Measurements from ENCODE around the gene SLC6A6. TPM values are rescaled to one million over a fixed set of nuclear protein-coding genes. Genes with fewer than 3 reads are reported as not detected.

SLC6A6 gene
- total and polyA plus RNA-seq, 10 of the 15 experiments (the other 5 are each of a cell fraction or from before 2014, with no cell fraction given), result 5.6 to 47.0 (median 20.2) TPM

DNA sequence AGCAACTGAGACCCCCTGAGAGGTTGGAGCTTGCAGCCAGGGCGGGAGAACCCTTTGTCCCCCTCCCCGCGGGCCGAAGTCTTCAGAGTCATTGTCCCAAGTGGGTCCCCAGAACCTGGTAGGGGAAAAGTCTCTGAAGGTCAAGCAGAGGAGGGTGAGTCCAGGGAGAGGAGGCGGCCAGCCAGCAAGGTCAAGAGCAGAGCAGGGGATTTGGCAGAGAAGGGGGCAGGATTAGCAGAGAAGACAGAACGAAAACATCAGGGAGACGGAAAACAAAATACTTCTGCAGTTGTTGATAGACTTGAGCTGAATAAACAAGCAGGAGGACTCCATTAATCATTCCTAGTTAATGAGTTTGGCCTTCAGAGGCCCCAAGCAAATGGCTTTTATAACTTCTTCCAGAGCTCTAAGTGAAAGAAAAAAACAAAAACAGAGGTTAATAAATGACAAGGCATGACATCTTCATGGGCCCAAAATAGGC, 71.0 kb downstream of the SLC6A6 start:
- intact Hi-C loops (cut with micrococcal nuclease; ENCODE audit: unreplicated experiment), result no loop called here

DNA sequence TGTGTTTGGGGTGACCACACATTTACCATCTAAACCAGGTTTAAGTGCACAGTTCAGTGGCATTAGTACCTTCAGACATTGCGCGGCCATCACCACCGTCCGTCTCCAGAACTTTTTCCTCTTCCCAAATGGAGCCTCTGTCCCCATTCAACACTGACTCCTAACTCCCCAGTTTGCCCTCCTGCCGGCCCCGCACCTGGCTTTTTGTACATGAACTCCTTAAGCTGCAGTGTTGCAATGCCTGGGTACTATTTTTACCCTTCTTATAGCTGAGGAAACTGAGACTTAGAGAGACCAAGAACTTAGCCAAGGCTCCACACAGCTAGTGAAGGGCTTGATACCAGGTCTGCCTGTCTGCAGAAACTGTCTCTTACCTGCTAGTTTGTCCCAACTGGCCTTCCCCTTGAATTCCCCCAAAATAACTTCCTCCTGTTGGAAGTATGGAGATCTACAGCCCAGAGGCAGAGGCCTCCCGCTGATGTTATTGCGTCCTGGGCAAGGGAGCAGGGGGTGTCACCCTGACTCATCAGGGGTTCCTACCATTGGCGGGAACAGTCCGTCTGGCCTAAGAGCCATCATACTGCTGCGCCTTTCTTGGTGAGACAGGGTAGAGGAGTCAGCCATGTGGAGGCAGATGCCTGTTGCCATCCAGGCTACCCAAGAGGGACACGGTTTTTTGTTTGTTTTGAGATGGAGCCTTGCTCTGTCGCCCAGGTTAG, 72.1 kb downstream of the SLC6A6 start:
- in situ Hi-C loops (cut with MboI), result loop anchor here (5.0 kb wide), 1 partner anchor 272 kb away; no protein-coding TSS in a partner anchor

More for the DNA sequence above, 71.0 kb downstream of the SLC6A6 start:
- 98% methylated on average over 7 of the region's 7 CpGs for WGBS (ENCODE audit: insufficient coverage, insufficient replicate concordance, low lambda C conversion rate, missing lambda C conversion rate)
- Histone ChIP-seq H3K27ac (ENCODE audit: control insufficient read depth, insufficient read depth) (no peak overlapping the region), H2AFZ (ENCODE audit: control insufficient read depth, low read depth, low read length) (no peak overlapping the region), H3K27me3 (replicated peaks in 1 of 2; ENCODE audit: control insufficient read depth in 2 of 2, insufficient read depth in 2 of 2, low read length in 1 of 2) (no peaks in the 10 kb centered on the region), H3K4me1 (ENCODE audit: control insufficient read depth, insufficient read depth, low read length) (no peaks in the 10 kb centered on the region), H3K4me2 (ENCODE audit: control insufficient read depth, insufficient read depth) (no peak overlapping the region), H3K79me2 (ENCODE audit: control insufficient read depth, insufficient read depth, low read length) (no peaks in the 10 kb centered on the region), H3K4me3 (no peak overlapping the region), H3K9ac (ENCODE audit: control insufficient read depth, insufficient read depth, low read length) (no peak overlapping the region), H3K36me3 (ENCODE audit: control insufficient read depth in 2 of 2, insufficient read depth in 2 of 2, low read length in 1 of 2) (peaks cover 7 to 15% of the 10 kb centered on the region in 2 experiments), H3K9me3 (replicated peaks; ENCODE audit: control insufficient read depth, insufficient read depth, low read length) (no peaks in the 10 kb centered on the region), H4K20me1 (ENCODE audit: control insufficient read depth, insufficient read depth) (no peaks in the 10 kb centered on the region)
- no peak for TF ChIP-seq POLR2AphosphoS5 (IDR thresholded peaks at IDR 0.05; ENCODE audit: low read length)
- TF ChIP-seq RELA (IDR thresholded peaks at IDR 0.05; ENCODE audit: borderline replicate concordance, partially characterized antibody), result no peak
- TF ChIP-seq TCF7 (IDR thresholded peaks at IDR 0.05; ENCODE audit: borderline replicate concordance), result no peak
- TF ChIP-seq PML (IDR thresholded peaks at IDR 0.05; ENCODE audit: low read length), result no peak
- TF ChIP-seq CREM (IDR thresholded peaks at IDR 0.05; ENCODE audit: low read depth), result no peak
- TF ChIP-seq EZH2 (IDR thresholded peaks at IDR 0.05; ENCODE audit: borderline replicate concordance, control insufficient read depth, low read depth, low read length), result no peak
- in situ Hi-C loops (cut with MboI), result no loop called here
- SMC1A ChIA-PET (ENCODE audit: uncharacterized antibody, unreplicated experiment), result no interaction called here
- POLR2A ChIA-PET, result no interaction called here
- BruUV-seq (replicated peaks), result no TSS peak
- ATAC-seq, result no peak
- RAD21 ChIA-PET (ENCODE audit: unreplicated experiment), result no interaction called here
- FAIRE-seq, result no peak
- CTCF ChIA-PET, result no interaction called here
- no peak for DNase-seq (ENCODE audit: low read depth, low spot score)

More for the DNA sequence above, 72.1 kb downstream of the SLC6A6 start:
- ATAC-seq (no peak), DNase-seq (ENCODE audit: low read depth, low spot score) (no peak), FAIRE-seq (no peak)
- BruUV-seq (replicated peaks), result no TSS peak
- intact Hi-C loops (cut with micrococcal nuclease; ENCODE audit: unreplicated experiment), result no loop called here
- Histone ChIP-seq H3K27me3 (replicated peaks in 1 of 2; ENCODE audit: control insufficient read depth in 2 of 2, insufficient read depth in 2 of 2, low read length in 1 of 2) (no peaks in the 10 kb centered on the region), H3K4me1 (ENCODE audit: control insufficient read depth, insufficient read depth, low read length) (no peaks in the 10 kb centered on the region), H3K4me2 (ENCODE audit: control insufficient read depth, insufficient read depth) (no peak overlapping the region), H2AFZ (ENCODE audit: control insufficient read depth, low read depth, low read length) (no peak overlapping the region), H3K4me3 (no peak overlapping the region), H3K9ac (ENCODE audit: control insufficient read depth, insufficient read depth, low read length) (no peak overlapping the region), H3K36me3 (ENCODE audit: control insufficient read depth in 2 of 2, insufficient read depth in 2 of 2, low read length in 1 of 2) (peaks cover 7 to 10% of the 10 kb centered on the region in 2 experiments), H3K79me2 (ENCODE audit: control insufficient read depth, insufficient read depth, low read length) (no peaks in the 10 kb centered on the region), H4K20me1 (ENCODE audit: control insufficient read depth, insufficient read depth) (no peaks in the 10 kb centered on the region), H3K27ac (ENCODE audit: control insufficient read depth, insufficient read depth) (no peak overlapping the region), H3K9me3 (replicated peaks; ENCODE audit: control insufficient read depth, insufficient read depth, low read length) (no peaks in the 10 kb centered on the region)
- POLR2A ChIA-PET, result no interaction called here
- RAD21 ChIA-PET (ENCODE audit: unreplicated experiment), result no interaction called here
- 97% methylated on average over 13 of the region's 13 CpGs for WGBS (ENCODE audit: insufficient coverage, insufficient replicate concordance, low lambda C conversion rate, missing lambda C conversion rate)
- CTCF ChIA-PET, result no interaction called here
- SMC1A ChIA-PET (ENCODE audit: uncharacterized antibody, unreplicated experiment), result interaction anchor here (0.6 to 1.6 kb wide), 3 partner anchors 213 to 276 kb away, joined by 3 to 4 read pairs (median 4); no protein-coding TSS in a partner anchor
- TF ChIP-seq ZSCAN29 (IDR thresholded peaks at IDR 0.05), result no peak
- no peak for TF ChIP-seq CEBPB (IDR thresholded peaks at IDR 0.05; ENCODE audit: borderline replicate concordance in 1 of 2, low read depth in 2 of 2, low read length in 2 of 2)
- no peak for TF ChIP-seq EZH2 (IDR thresholded peaks at IDR 0.05; ENCODE audit: borderline replicate concordance, control insufficient read depth, low read depth, low read length)
- no peak for TF ChIP-seq IKZF2 (IDR thresholded peaks at IDR 0.05)
- TF ChIP-seq POLR2AphosphoS5 (IDR thresholded peaks at IDR 0.05; ENCODE audit: low read length), result no peak
- TF ChIP-seq TCF3 (IDR thresholded peaks at IDR 0.05; ENCODE audit: borderline replicate concordance, insufficient read depth, low read depth, low read length), result no peak
- no peak for TF ChIP-seq POLR2AphosphoS2 (IDR thresholded peaks at IDR 0.05; ENCODE audit: low read depth, low read length)
- no peak for TF ChIP-seq TBL1XR1 (IDR thresholded peaks at IDR 0.05; ENCODE audit: low read depth, low read length)
- TF ChIP-seq MEF2B (IDR thresholded peaks at IDR 0.05; ENCODE audit: partially characterized antibody, poor library complexity, severe bottlenecking), result no peak
- no peak for TF ChIP-seq NFYA (IDR thresholded peaks at IDR 0.05; ENCODE audit: borderline replicate concordance, low read depth, low read length)
- no peak for TF ChIP-seq EP300 (IDR thresholded peaks at IDR 0.05; ENCODE audit: borderline replicate concordance in 1 of 2, control insufficient read depth in 1 of 2, low read depth in 2 of 2, low read length in 2 of 2)
- TF ChIP-seq, protein P1, sequence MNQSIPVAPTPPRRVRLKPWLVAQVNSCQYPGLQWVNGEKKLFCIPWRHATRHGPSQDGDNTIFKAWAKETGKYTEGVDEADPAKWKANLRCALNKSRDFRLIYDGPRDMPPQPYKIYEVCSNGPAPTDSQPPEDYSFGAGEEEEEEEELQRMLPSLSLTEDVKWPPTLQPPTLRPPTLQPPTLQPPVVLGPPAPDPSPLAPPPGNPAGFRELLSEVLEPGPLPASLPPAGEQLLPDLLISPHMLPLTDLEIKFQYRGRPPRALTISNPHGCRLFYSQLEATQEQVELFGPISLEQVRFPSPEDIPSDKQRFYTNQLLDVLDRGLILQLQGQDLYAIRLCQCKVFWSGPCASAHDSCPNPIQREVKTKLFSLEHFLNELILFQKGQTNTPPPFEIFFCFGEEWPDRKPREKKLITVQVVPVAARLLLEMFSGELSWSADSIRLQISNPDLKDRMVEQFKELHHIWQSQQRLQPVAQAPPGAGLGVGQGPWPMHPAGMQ (IDR thresholded peaks at IDR 0.05; ENCODE audit: borderline replicate concordance), result no peak
- no peak for TF ChIP-seq ATF7 (IDR thresholded peaks at IDR 0.05; ENCODE audit: low read depth)

All from GM12878 (cell line).